ENCODE results near the gene MACROD1. TPM values are rescaled to one million over a fixed set of nuclear protein-coding genes. Genes with fewer than 3 reads are reported as not detected.

The MACROD1 gene
- total and polyA plus RNA-seq, 2 donors (not counting 1 experiment from before 2014, with no cell fraction given) = 2.7 to 8.6 TPM

Small RNA genes lying within 50 kb of the gene (small RNA-seq; reads per million reads assigned to genes)
- not detected for gene RNU6-45P (ENCODE audit: insufficient read length, low read depth, low replicate concordance)

Other genes with a start within 250 kb of the MACROD1 start
- gene RCOR2, start 248.9 kb downstream of the MACROD1 start, total RNA-seq = not detected in 2 replicates
- not detected in 2 replicates for gene RCOR2, start 248.9 kb downstream of the MACROD1 start, polyA plus RNA-seq
- 41.3 and 52.1 TPM in 2 replicates for gene NAA40, start 227.1 kb downstream of the MACROD1 start, total RNA-seq
- gene NAA40, start 227.1 kb downstream of the MACROD1 start, polyA plus RNA-seq = 47.7 and 64.6 TPM in 2 replicates
- gene COX8A, start 191.5 kb downstream of the MACROD1 start, total RNA-seq = 92.6 and 99.0 TPM in 2 replicates
- gene COX8A, start 191.5 kb downstream of the MACROD1 start, polyA plus RNA-seq = 171 and 244 TPM in 2 replicates
- 71.0 and 78.2 TPM in 2 replicates for gene OTUB1, start 179.7 kb downstream of the MACROD1 start, total RNA-seq
- gene OTUB1, start 179.7 kb downstream of the MACROD1 start, polyA plus RNA-seq = 93.4 and 119 TPM in 2 replicates
- gene FLRT1, start 130.2 kb downstream of the MACROD1 start, total RNA-seq = not detected in 2 replicates
- not detected in 2 replicates for gene FLRT1, start 130.2 kb downstream of the MACROD1 start, polyA plus RNA-seq
- gene STIP1, start 20.1 kb upstream of the MACROD1 start, total RNA-seq = 78.7 and 87.8 TPM in 2 replicates
- 42.1 and 49.8 TPM in 2 replicates for gene STIP1, start 20.1 kb upstream of the MACROD1 start, polyA plus RNA-seq
- gene FERMT3, start 40.6 kb upstream of the MACROD1 start, total RNA-seq = 96.2 and 106 TPM in 2 replicates
- 152 and 170 TPM in 2 replicates for gene FERMT3, start 40.6 kb upstream of the MACROD1 start, polyA plus RNA-seq
- gene TRPT1, start 60.1 kb upstream of the MACROD1 start, total RNA-seq = 59.6 and 62.0 TPM in 2 replicates
- gene TRPT1, start 60.1 kb upstream of the MACROD1 start, polyA plus RNA-seq = 112 and 145 TPM in 2 replicates
- 97.2 and 104 TPM in 2 replicates for gene NUDT22, start 60.2 kb upstream of the MACROD1 start, total RNA-seq
- gene NUDT22, start 60.2 kb upstream of the MACROD1 start, polyA plus RNA-seq = 109 and 139 TPM in 2 replicates
- gene DNAJC4, start 64.4 kb upstream of the MACROD1 start, total RNA-seq = 65.9 and 74.4 TPM in 2 replicates
- 93.1 and 105 TPM in 2 replicates for gene DNAJC4, start 64.4 kb upstream of the MACROD1 start, polyA plus RNA-seq
- 152 and 153 TPM in 2 replicates for gene VEGFB, start 68.5 kb upstream of the MACROD1 start, total RNA-seq
- gene VEGFB, start 68.5 kb upstream of the MACROD1 start, polyA plus RNA-seq = 56.4 and 64.6 TPM in 2 replicates
- 23.7 and 25.7 TPM in 2 replicates for gene FKBP2, start 75.0 kb upstream of the MACROD1 start, total RNA-seq
- 38.2 and 56.5 TPM in 2 replicates for gene FKBP2, start 75.0 kb upstream of the MACROD1 start, polyA plus RNA-seq
- gene PPP1R14B, start 80.8 kb upstream of the MACROD1 start, total RNA-seq = 39.2 and 41.2 TPM in 2 replicates
- 35.9 and 51.0 TPM in 2 replicates for gene PPP1R14B, start 80.8 kb upstream of the MACROD1 start, polyA plus RNA-seq
- gene PLCB3, start 85.4 kb upstream of the MACROD1 start, total RNA-seq = 7.6 and 8.1 TPM in 2 replicates
- gene PLCB3, start 85.4 kb upstream of the MACROD1 start, polyA plus RNA-seq = 2.7 and 3.0 TPM in 2 replicates
- 24.0 and 25.0 TPM in 2 replicates for gene BAD, start 118.6 kb upstream of the MACROD1 start, total RNA-seq
- gene BAD, start 118.6 kb upstream of the MACROD1 start, polyA plus RNA-seq = 22.7 and 39.1 TPM in 2 replicates
- gene GPR137, start 119.7 kb upstream of the MACROD1 start, total RNA-seq = 62.5 and 66.1 TPM in 2 replicates
- gene GPR137, start 119.7 kb upstream of the MACROD1 start, polyA plus RNA-seq = 49.9 and 58.8 TPM in 2 replicates
- gene KCNK4, start 125.2 kb upstream of the MACROD1 start, total RNA-seq = 0.32 and 0.39 TPM in 2 replicates
- gene KCNK4, start 125.2 kb upstream of the MACROD1 start, polyA plus RNA-seq = 0.09 TPM in 1 of 2 replicates, not detected in the other
- not detected in 2 replicates for gene CATSPERZ, start 134.2 kb upstream of the MACROD1 start, total RNA-seq
- 0.39 TPM in 1 of 2 replicates, not detected in the other for gene CATSPERZ, start 134.2 kb upstream of the MACROD1 start, polyA plus RNA-seq
- gene ESRRA, start 139.4 kb upstream of the MACROD1 start, total RNA-seq = 39.6 and 43.1 TPM in 2 replicates
- 16.3 and 19.5 TPM in 2 replicates for gene ESRRA, start 139.4 kb upstream of the MACROD1 start, polyA plus RNA-seq
- gene TRMT112, start 151.4 kb upstream of the MACROD1 start, total RNA-seq = 133 and 143 TPM in 2 replicates
- 203 and 231 TPM in 2 replicates for gene TRMT112, start 151.4 kb upstream of the MACROD1 start, polyA plus RNA-seq
- 50.4 and 56.3 TPM in 2 replicates for gene PRDX5, start 152.0 kb upstream of the MACROD1 start, total RNA-seq
- gene PRDX5, start 152.0 kb upstream of the MACROD1 start, polyA plus RNA-seq = 95.5 and 96.9 TPM in 2 replicates
- gene CCDC88B, start 174.1 kb upstream of the MACROD1 start, total RNA-seq = 172 and 180 TPM in 2 replicates
- 208 and 230 TPM in 2 replicates for gene CCDC88B, start 174.1 kb upstream of the MACROD1 start, polyA plus RNA-seq
- 22.6 and 24.2 TPM in 2 replicates for gene RPS6KA4, start 193.0 kb upstream of the MACROD1 start, total RNA-seq
- gene RPS6KA4, start 193.0 kb upstream of the MACROD1 start, polyA plus RNA-seq = 30.4 and 32.5 TPM in 2 replicates

Measured in B cell (primary cell).